ENCODE measurements around the gene SYNPR.

SYNPR gene

DNA sequence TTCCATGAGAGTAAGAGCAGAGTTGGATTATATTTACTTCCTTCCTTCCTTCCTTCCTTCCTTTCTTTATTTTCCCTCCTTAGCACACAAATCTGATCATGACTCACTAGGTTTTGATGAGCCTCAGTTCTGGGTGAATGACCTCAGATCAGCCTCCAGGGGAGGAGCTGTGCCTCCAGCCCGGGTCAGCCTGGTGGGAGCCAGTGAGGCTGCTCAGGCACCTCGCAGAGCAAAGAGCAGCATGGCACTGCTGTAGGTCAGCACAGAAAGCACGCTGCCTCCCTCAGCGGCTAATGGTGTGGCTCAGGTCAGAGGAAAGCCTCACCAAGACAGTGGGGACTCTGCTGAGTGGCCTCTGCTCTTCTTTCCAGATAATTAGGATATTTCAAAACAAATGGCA is 108.5 kb downstream of the SYNPR start:
- H3K9ac ChIP-seq (ENCODE audit: low read depth, low read length): no peak overlapping the region
- H3K36me3 ChIP-seq (ENCODE audit: insufficient read depth, low read depth, low read length): no peaks in the 10 kb centered on the region
- H3K4me1 ChIP-seq (ENCODE audit: insufficient read depth, low read length): no peaks in the 10 kb centered on the region
- no peak overlapping the region for H3K27ac ChIP-seq (ENCODE audit: low read length)
- H3K9me3 ChIP-seq (ENCODE audit: insufficient read depth, low read depth, low read length): no peaks in the 10 kb centered on the region
- H3K4me3 ChIP-seq (ENCODE audit: low read length): no peak overlapping the region
- H3K27me3 ChIP-seq (ENCODE audit: insufficient read depth, low read length): no peaks in the 10 kb centered on the region

GRCh38 chr3:63387568-63387967 is 109.5 kb downstream of the SYNPR start:
- H3K36me3 ChIP-seq (ENCODE audit: insufficient read depth, low read depth, low read length): no peaks in the 10 kb centered on the region
- no peak overlapping the region for H3K27ac ChIP-seq (ENCODE audit: low read length)
- no peaks in the 10 kb centered on the region for H3K9me3 ChIP-seq (ENCODE audit: insufficient read depth, low read depth, low read length)
- no peak overlapping the region for H3K4me3 ChIP-seq (ENCODE audit: low read length)
- no peaks in the 10 kb centered on the region for H3K27me3 ChIP-seq (ENCODE audit: insufficient read depth, low read length)
- no peaks in the 10 kb centered on the region for H3K4me1 ChIP-seq (ENCODE audit: insufficient read depth, low read length)
- no peak overlapping the region for H3K9ac ChIP-seq (ENCODE audit: low read depth, low read length)

- H3K27ac ChIP-seq (ENCODE audit: low read length): no peak overlapping the region
- H3K27me3 ChIP-seq (ENCODE audit: insufficient read depth, low read length): no peaks in the 10 kb centered on the region
- H3K9ac ChIP-seq (ENCODE audit: low read depth, low read length): no peak overlapping the region
- no peaks in the 10 kb centered on the region for H3K36me3 ChIP-seq (ENCODE audit: insufficient read depth, low read depth, low read length)
- H3K4me3 ChIP-seq (ENCODE audit: low read length): no peak overlapping the region
- H3K9me3 ChIP-seq (ENCODE audit: insufficient read depth, low read depth, low read length): no peaks in the 10 kb centered on the region
- no peaks in the 10 kb centered on the region for H3K4me1 ChIP-seq (ENCODE audit: insufficient read depth, low read length)
Measured at GRCh38 chr3:63390710-63391230, 112.7 kb downstream of the SYNPR start.

DNA sequence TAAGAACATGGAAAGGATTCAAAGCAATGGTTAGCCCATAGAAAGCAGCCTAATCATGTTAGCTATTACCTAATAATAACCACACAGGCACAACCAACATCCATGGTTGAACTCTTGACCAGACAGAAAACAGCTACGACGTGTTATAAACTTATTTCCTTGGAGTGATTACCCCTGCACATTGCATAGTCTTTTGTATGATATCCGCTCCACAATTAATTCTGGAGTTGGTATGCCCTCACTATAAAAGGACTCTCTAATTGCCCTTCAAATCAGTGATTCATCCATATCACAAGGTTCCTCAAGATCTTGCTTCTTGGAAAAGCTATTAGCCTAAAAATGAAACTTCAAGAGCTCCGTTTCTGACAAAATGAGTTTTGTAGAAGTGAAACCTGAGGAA is 117.9 kb downstream of the SYNPR start:
- H3K9ac ChIP-seq (ENCODE audit: low read depth, low read length): no peak overlapping the region
- H3K27me3 ChIP-seq (ENCODE audit: insufficient read depth, low read length): no peaks in the 10 kb centered on the region
- H3K27ac ChIP-seq (ENCODE audit: low read length): no peak overlapping the region
- no peak overlapping the region for H3K4me3 ChIP-seq (ENCODE audit: low read length)
- no peaks in the 10 kb centered on the region for H3K9me3 ChIP-seq (ENCODE audit: insufficient read depth, low read depth, low read length)
- no peaks in the 10 kb centered on the region for H3K4me1 ChIP-seq (ENCODE audit: insufficient read depth, low read length)
- H3K36me3 ChIP-seq (ENCODE audit: insufficient read depth, low read depth, low read length): no peaks in the 10 kb centered on the region

DNA sequence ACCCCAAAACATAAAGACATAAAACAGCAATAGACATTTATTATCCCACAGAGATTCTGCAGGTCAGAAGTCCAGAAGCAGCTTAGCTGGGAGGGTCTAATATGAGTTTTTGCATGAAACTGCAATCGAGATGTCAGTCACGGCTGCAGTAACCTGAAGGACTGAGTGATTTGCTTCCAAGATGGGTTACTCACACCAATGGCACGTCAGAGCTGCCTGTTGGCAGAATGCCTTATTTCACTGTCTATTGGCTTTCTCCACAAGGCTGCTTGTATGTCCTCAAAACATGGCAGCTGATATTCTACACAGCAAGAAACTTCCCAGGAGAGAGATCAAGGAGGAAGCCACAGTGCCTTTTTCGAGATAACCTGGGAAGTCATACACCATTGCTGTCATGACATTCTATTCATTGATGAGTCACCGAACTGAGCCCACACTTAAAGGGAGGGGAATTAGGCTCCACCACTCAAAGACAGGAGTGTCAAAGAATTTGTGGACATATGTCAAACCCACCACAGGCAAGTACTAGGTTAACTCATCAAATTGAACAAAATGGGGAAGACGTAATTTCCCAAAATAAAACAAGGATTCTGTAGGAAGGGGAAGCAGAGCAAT is 122.2 kb downstream of the SYNPR start:
- Histone ChIP-seq H3K4me3 (ENCODE audit: low read length) (no peak overlapping the region), H3K9ac (ENCODE audit: low read depth, low read length) (no peak overlapping the region), H3K27me3 (ENCODE audit: insufficient read depth, low read length) (no peaks in the 10 kb centered on the region), H3K36me3 (ENCODE audit: insufficient read depth, low read depth, low read length) (no peaks in the 10 kb centered on the region), H3K9me3 (ENCODE audit: insufficient read depth, low read depth, low read length) (peaks cover 11% of the 10 kb centered on the region), H3K27ac (ENCODE audit: low read length) (no peak overlapping the region), H3K4me1 (ENCODE audit: insufficient read depth, low read length) (no peaks in the 10 kb centered on the region)

DNA sequence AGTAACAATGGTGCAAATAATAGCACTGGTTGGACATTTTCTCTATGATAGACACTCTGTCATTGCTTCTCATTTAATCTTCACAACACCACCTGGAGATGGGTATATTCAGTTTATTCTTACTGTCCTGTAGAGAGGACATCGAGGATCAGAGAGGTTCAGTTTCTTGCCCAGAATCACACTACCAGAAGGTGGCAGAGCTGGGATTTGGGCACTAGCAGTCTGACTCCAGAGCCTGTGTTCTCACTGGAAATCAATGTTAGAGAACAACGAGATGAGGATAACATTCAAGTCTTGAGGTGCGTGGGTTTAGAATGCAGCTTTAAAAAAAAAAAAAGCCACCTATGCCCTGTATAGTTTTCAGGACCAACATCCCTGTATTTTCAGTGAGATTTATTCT is 127.8 kb downstream of the SYNPR start:
- Histone ChIP-seq H3K9ac (ENCODE audit: low read depth, low read length) (no peak overlapping the region), H3K4me1 (ENCODE audit: insufficient read depth, low read length) (no peaks in the 10 kb centered on the region), H3K27me3 (ENCODE audit: insufficient read depth, low read length) (no peaks in the 10 kb centered on the region), H3K4me3 (ENCODE audit: low read length) (no peak overlapping the region), H3K36me3 (ENCODE audit: insufficient read depth, low read depth, low read length) (no peaks in the 10 kb centered on the region), H3K9me3 (ENCODE audit: insufficient read depth, low read depth, low read length) (peaks cover 11% of the 10 kb centered on the region), H3K27ac (ENCODE audit: low read length) (no peak overlapping the region)

GRCh38 chr3:63413523-63413922 is 135.4 kb downstream of the SYNPR start:
- Histone ChIP-seq H3K9me3 (ENCODE audit: insufficient read depth, low read depth, low read length) (no peaks in the 10 kb centered on the region), H3K27me3 (ENCODE audit: insufficient read depth, low read length) (no peaks in the 10 kb centered on the region), H3K36me3 (ENCODE audit: insufficient read depth, low read depth, low read length) (no peaks in the 10 kb centered on the region), H3K4me1 (ENCODE audit: insufficient read depth, low read length) (peaks cover 31% of the 10 kb centered on the region; the same call in 1 of the 2 replicates), H3K9ac (ENCODE audit: low read depth, low read length) (peak overlapping the region; percentile 11; the same call in 1 of the 2 replicates), H3K4me3 (ENCODE audit: low read length) (peak overlapping the region; percentile 26; the same call in 1 of the 2 replicates), H3K27ac (ENCODE audit: low read length) (peak overlapping the region; percentile 74)

GRCh38 chr3:63414607-63415006 is 136.5 kb downstream of the SYNPR start:
- Histone ChIP-seq H3K4me1 (ENCODE audit: insufficient read depth, low read length) (peaks cover 31% of the 10 kb centered on the region; the same call in 1 of the 2 replicates), H3K27ac (ENCODE audit: low read length) (no peak overlapping the region)

GRCh38 chr3:63429905-63430304 is 151.8 kb downstream of the SYNPR start:
- Histone ChIP-seq H3K9ac (ENCODE audit: low read depth, low read length) (no peak overlapping the region), H3K4me3 (ENCODE audit: low read length) (no peak overlapping the region), H3K4me1 (ENCODE audit: insufficient read depth, low read length) (no peaks in the 10 kb centered on the region), H3K36me3 (ENCODE audit: insufficient read depth, low read depth, low read length) (no peaks in the 10 kb centered on the region), H3K27ac (ENCODE audit: low read length) (no peak overlapping the region), H3K27me3 (ENCODE audit: insufficient read depth, low read length) (no peaks in the 10 kb centered on the region), H3K9me3 (ENCODE audit: insufficient read depth, low read depth, low read length) (no peaks in the 10 kb centered on the region)

More at GRCh38 chr3:63414607-63415006, 136.5 kb downstream of the SYNPR start:
- H3K9me3 ChIP-seq (ENCODE audit: insufficient read depth, low read depth, low read length): no peaks in the 10 kb centered on the region
- peak overlapping the region; percentile 51 for H3K4me3 ChIP-seq (ENCODE audit: low read length)
- H3K9ac ChIP-seq (ENCODE audit: low read depth, low read length): peak overlapping the region; percentile 22; the same call in 1 of the 2 replicates
- no peaks in the 10 kb centered on the region for H3K36me3 ChIP-seq (ENCODE audit: insufficient read depth, low read depth, low read length)
- H3K27me3 ChIP-seq (ENCODE audit: insufficient read depth, low read length): no peaks in the 10 kb centered on the region

DNA sequence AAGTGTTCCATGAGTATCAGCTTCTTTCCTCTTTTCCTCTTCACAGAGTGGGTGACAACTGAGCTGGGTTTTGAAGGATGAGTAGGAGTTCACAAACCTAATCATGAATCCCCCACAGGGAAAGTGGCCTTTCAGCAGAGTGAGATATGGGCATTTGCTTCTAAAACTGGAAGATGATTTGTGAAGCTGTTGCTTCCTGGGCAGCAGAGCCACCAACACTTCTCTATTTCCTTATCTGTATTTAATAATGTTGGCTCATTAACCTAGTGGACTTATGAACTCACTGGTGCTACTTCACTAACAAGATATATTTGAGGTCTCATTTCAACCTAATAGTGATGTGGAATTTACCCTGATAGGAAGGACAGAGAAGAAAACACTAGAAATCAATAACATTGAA is 152.8 kb downstream of the SYNPR start:
- H3K4me1 ChIP-seq (ENCODE audit: insufficient read depth, low read length): no peaks in the 10 kb centered on the region
- no peaks in the 10 kb centered on the region for H3K36me3 ChIP-seq (ENCODE audit: insufficient read depth, low read depth, low read length)
- no peaks in the 10 kb centered on the region for H3K27me3 ChIP-seq (ENCODE audit: insufficient read depth, low read length)
- H3K27ac ChIP-seq (ENCODE audit: low read length): no peak overlapping the region
- H3K4me3 ChIP-seq (ENCODE audit: low read length): no peak overlapping the region
- H3K9me3 ChIP-seq (ENCODE audit: insufficient read depth, low read depth, low read length): no peaks in the 10 kb centered on the region
- no peak overlapping the region for H3K9ac ChIP-seq (ENCODE audit: low read depth, low read length)

GRCh38 chr3:63437858-63438257 is 159.8 kb downstream of the SYNPR start:
- no peak overlapping the region for H3K4me3 ChIP-seq (ENCODE audit: low read length)
- peaks cover 15% of the 10 kb centered on the region; the same call in 1 of the 2 replicates for H3K4me1 ChIP-seq (ENCODE audit: insufficient read depth, low read length)
- no peak overlapping the region for H3K9ac ChIP-seq (ENCODE audit: low read depth, low read length)
- no peaks in the 10 kb centered on the region for H3K9me3 ChIP-seq (ENCODE audit: insufficient read depth, low read depth, low read length)
- no peaks in the 10 kb centered on the region for H3K36me3 ChIP-seq (ENCODE audit: insufficient read depth, low read depth, low read length)
- H3K27me3 ChIP-seq (ENCODE audit: insufficient read depth, low read length): no peaks in the 10 kb centered on the region
- no peak overlapping the region for H3K27ac ChIP-seq (ENCODE audit: low read length)

- Histone ChIP-seq H3K4me1 (ENCODE audit: insufficient read depth, low read length) (peaks cover 26% of the 10 kb centered on the region; the same call in 1 of the 2 replicates), H3K27me3 (ENCODE audit: insufficient read depth, low read length) (no peaks in the 10 kb centered on the region), H3K4me3 (ENCODE audit: low read length) (no peak overlapping the region), H3K9ac (ENCODE audit: low read depth, low read length) (no peak overlapping the region), H3K9me3 (ENCODE audit: insufficient read depth, low read depth, low read length) (no peaks in the 10 kb centered on the region), H3K27ac (ENCODE audit: low read length) (no peak overlapping the region), H3K36me3 (ENCODE audit: insufficient read depth, low read depth, low read length) (no peaks in the 10 kb centered on the region)
Measured at GRCh38 chr3:63438826-63439371, 160.8 kb downstream of the SYNPR start.
